ENCODE results near the gene PPP4R3B. TPM values are rescaled to one million over a fixed set of nuclear protein-coding genes. Genes with fewer than 3 reads are reported as not detected.

The PPP4R3B gene
- total and polyA plus RNA-seq, 2 of the 8 experiments (the other 6 are each of a cell fraction or from before 2014, with no cell fraction given): 8.5 to 39.1 TPM

- no peaks in the 10 kb centered on the region for H3K36me3 ChIP-seq (ENCODE audit: control insufficient read depth in 2 of 4, insufficient read depth in 4 of 4, low read length in 3 of 4)
- H4K5ac ChIP-seq (ENCODE audit: insufficient read length, low read depth, low read length): no peak overlapping the region
- H4K91ac ChIP-seq (replicated peaks; ENCODE audit: insufficient read length, low read length): no peak overlapping the region
- TF ChIP-seq SP4 (IDR thresholded peaks at IDR 0.05; ENCODE audit: low read length) (no peak), RBBP5 (IDR thresholded peaks at IDR 0.05; ENCODE audit: borderline replicate concordance, low read depth, low read length) (no peak), POU5F1 (IDR thresholded peaks at IDR 0.05; ENCODE audit: low read depth, low read length) (no peak), TAF1 (IDR thresholded peaks at IDR 0.05; ENCODE audit: low read depth, low read length) (no peak)
- no peak overlapping the region for H2AFZ ChIP-seq (ENCODE audit: low read length)
- no peak overlapping the region for H2BK5ac ChIP-seq (ENCODE audit: low read depth, low read length)
- H3K27me3 ChIP-seq (replicated peaks in 1 of 4; ENCODE audit: control insufficient read depth in 3 of 4, extremely low read depth in 1 of 4, insufficient read depth in 3 of 4, low read length in 3 of 4): no peaks in the 10 kb centered on the region
- H3K4me2 ChIP-seq (ENCODE audit: insufficient read depth in 1 of 2, low read depth in 2 of 2, low read length in 2 of 2): no peak overlapping the region
- H4K20me1 ChIP-seq (replicated peaks in 1 of 2; ENCODE audit: control insufficient read depth in 1 of 2, insufficient read depth in 2 of 2, low read length in 2 of 2): peaks cover 0 to 9% of the 10 kb centered on the region in 2 experiments
- 91% methylated on average over 7 of the region's 7 CpGs; no CpG with 5 or more reads in 1 of the 2 experiments for WGBS, 2 experiments (ENCODE audit: extremely low coverage in 1 of 2, insufficient coverage in 1 of 2, insufficient read length in 1 of 2, insufficient replicate concordance in 2 of 2, low coverage in 1 of 2, low lambda C conversion rate in 2 of 2, missing lambda C conversion rate in 1 of 2)
- no peak overlapping the region for H3K23ac ChIP-seq (ENCODE audit: insufficient read length)
- ChIA-PET CTCF (ENCODE audit: partially characterized antibody) (interaction anchor here (1.9 kb wide), 1 partner anchor 15 kb away, joined by 4 read pairs; no protein-coding TSS in a partner anchor), POLR2A (ENCODE audit: partially characterized antibody) (interaction anchor here (0.9 kb wide), 1 partner anchor 13 kb away, joined by 4 read pairs; no protein-coding TSS in a partner anchor)
- no peak overlapping the region; a peak in 1 of 7 replicates for H3K9ac ChIP-seq (replicated peaks in 1 of 4; ENCODE audit: extremely low read depth in 1 of 4, low read depth in 3 of 4, low read length in 3 of 4)
- H2BK120ac ChIP-seq (replicated peaks; ENCODE audit: low read depth, low read length): no peak overlapping the region
- no peak overlapping the region for H2BK12ac ChIP-seq (ENCODE audit: low read depth, low read length)
- H2AK5ac ChIP-seq (ENCODE audit: low read depth, low read length): no peak overlapping the region
- peaks cover 6 to 46% of the 10 kb centered on the region in 2 experiments for H3K79me2 ChIP-seq (ENCODE audit: control insufficient read depth in 1 of 2, insufficient read depth in 2 of 2, low read length in 2 of 2)
- H3K56ac ChIP-seq (replicated peaks; ENCODE audit: insufficient read length, low read depth, low read length): no peak overlapping the region
- no peak overlapping the region for H3K4ac ChIP-seq (replicated peaks; ENCODE audit: insufficient read length, low read depth, low read length)
- no peak overlapping the region for H3K4me3 ChIP-seq (ENCODE audit: extremely low read depth in 1 of 4, insufficient read depth in 2 of 4, low read depth in 3 of 4, low read length in 4 of 4)
- FAIRE-seq (no peak), DNase-seq (ENCODE audit: low read depth in 1 of 2, low spot score in 2 of 2) (no peak)
- H3K27ac ChIP-seq (ENCODE audit: low read depth, low read length): no peak overlapping the region
- no peaks in the 10 kb centered on the region for H3K9me3 ChIP-seq (ENCODE audit: insufficient read depth in 2 of 2, low read depth in 1 of 2, low read length in 1 of 2)
- peaks cover 0 to 3% (median 0%) of the 10 kb centered on the region in 4 experiments; a peak in 1 of 7 replicates for H3K4me1 ChIP-seq (replicated peaks in 1 of 4; ENCODE audit: control insufficient read depth in 3 of 4, insufficient read depth in 4 of 4, low read length in 3 of 4)
- H2BK20ac ChIP-seq (ENCODE audit: low read length): no peak overlapping the region
- peaks cover 13% of the 10 kb centered on the region; the same call in 1 of the 2 replicates for H3K79me1 ChIP-seq (ENCODE audit: low read depth, low read length)
- H3K14ac ChIP-seq (ENCODE audit: insufficient read length): no peak overlapping the region
- H4K8ac ChIP-seq (ENCODE audit: extremely low read depth, insufficient read depth, low read length): no peak overlapping the region
- no peak overlapping the region for H3K18ac ChIP-seq (ENCODE audit: extremely low read depth, low read length)
- H2BK15ac ChIP-seq (ENCODE audit: low read length): no peak overlapping the region
- 0 out of 2 replicates have a peak, but pooled peaks cover 3% of the 10 kb centered on the region for H3K23me2 ChIP-seq (ENCODE audit: low read depth, low read length)
Observed at GRCh38 chr2:55621802-55622201, 4.4 kb upstream of the PPP4R3B start.
